ENCODE results near the gene PACS1.

Gene PACS1

DNA sequence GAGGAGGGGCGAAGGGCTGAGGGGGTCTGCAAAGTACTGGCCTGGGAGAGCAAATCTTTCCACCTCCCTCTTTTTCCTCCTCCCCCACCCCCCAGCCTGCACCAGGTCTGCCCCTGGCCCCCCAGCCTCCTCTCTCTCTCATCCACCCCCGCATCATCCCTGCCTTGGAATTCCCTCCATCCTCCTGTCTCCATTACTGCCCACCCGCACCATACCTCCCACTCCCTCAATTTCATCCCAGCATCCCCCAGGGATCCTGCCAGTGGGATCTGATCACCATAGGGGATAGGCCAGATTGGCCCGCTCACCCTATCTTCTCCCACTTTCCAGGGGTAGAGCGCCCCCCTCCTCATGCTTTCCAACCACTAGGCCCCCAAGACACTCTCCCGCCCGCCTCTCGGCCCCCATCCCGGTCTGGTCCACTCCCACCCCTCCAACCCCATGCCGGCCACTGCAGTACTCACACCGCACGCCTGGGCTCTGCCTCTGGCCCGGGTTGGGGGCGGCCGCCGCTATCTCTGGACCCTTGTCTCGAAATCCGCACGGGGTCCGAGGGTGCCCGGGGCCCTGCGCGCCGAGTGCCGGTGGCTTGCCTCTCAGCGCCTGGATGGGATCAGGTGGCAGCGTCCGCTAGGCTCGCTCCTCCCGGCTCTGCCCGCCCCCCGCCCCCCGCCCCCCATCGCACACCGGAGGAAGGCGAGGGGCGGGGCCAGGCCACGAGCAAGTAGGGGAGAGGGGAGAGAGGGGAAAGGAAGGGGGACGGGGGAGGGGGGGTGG is 21.3 kb upstream of the PACS1 start, which contains the start of gene GAL3ST3:
Gene GAL3ST3 (minus strand): TSS at position 615 of the 777 bp plus-strand sequence. CDS start 3,746 bp downstream, outside the sequence.
- Histone ChIP-seq H3K9me2 (replicated peaks; ENCODE audit: control insufficient read depth, low read length) (no peaks in the 10 kb centered on the region), H3K27me3 (ENCODE audit: control insufficient read depth, low read length) (no peaks in the 10 kb centered on the region; the same call in 1 of the 2 replicates), H3K4me2 (ENCODE audit: low read length) (peak within 1 kb of the TSS; percentile 28), H3K27ac (ENCODE audit: low read depth, low read length) (no peak within 1 kb of the TSS), H3K9me3 (ENCODE audit: control insufficient read depth, insufficient read depth, low read length) (no peaks in the 10 kb centered on the region), H3K36me3 (ENCODE audit: control insufficient read depth, low read length) (peaks cover 15% of the 10 kb centered on the region), H3K4me1 (ENCODE audit: control insufficient read depth, low read length) (peaks cover 33% of the 10 kb centered on the region), H3K79me2 (ENCODE audit: control insufficient read depth, low read length) (peaks cover 22% of the 10 kb centered on the region), H4K20me1 (ENCODE audit: control insufficient read depth, insufficient read depth, low read depth, low read length) (0 out of 2 replicates have a peak, but pooled peaks cover 4% of the 10 kb centered on the region), H3F3A (ENCODE audit: control insufficient read depth, insufficient read depth) (no peaks in the 10 kb centered on the region; the same call in 1 of the 2 replicates), H3K4me3 (ENCODE audit: low read length) (no peak within 1 kb of the TSS)
- TF ChIP-seq CTCF (IDR thresholded peaks at IDR 0.05; ENCODE audit: low read depth, low read length, poor library complexity, severe bottlenecking) (no peak), EZH2phosphoT487 (IDR thresholded peaks at IDR 0.05; ENCODE audit: borderline replicate concordance, low read length) (no peak)

DNA sequence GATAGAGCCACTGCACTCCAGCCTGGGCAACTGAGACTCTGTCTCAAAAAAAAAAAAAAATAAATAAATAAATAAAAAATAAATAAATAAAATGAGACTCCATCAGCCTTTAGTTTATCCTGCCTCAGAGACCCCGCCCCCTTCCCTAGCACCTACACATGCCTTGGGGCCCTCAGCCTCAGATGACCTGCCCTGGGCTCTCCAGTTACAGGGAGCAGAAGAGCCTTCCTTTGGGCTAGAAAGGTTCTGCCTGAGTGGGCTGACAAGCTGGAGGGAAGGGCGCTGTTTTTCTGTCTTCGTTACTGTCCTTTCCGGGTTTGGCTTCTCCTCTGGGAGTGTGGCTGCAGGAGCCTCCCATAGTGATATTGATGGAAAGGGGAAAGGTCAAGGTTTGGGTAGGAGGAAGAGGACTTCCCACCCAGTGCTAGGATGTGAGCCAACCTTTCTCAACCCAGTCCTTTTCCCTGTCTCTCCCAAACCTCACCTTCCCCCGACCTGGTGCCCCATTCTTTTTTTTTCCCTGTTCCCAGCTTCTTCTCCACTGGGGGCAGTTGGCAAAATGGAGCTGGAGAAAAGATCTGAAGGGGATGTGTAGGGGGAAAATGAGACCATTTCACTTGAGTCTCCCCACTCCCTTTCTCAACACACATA is 19.4 kb upstream of the PACS1 start:
- H3K79me2 ChIP-seq (ENCODE audit: control insufficient read depth, low read length), result peaks cover 40% of the 10 kb centered on the region
- no peaks in the 10 kb centered on the region for H3F3A ChIP-seq (ENCODE audit: control insufficient read depth, insufficient read depth)
- H3K4me1 ChIP-seq (ENCODE audit: control insufficient read depth, low read length), result peaks cover 25% of the 10 kb centered on the region
- H4K20me1 ChIP-seq (ENCODE audit: control insufficient read depth, insufficient read depth, low read depth, low read length), result peaks cover 4% of the 10 kb centered on the region; the same call in 1 of the 2 replicates
- TF ChIP-seq EZH2phosphoT487 (IDR thresholded peaks at IDR 0.05; ENCODE audit: borderline replicate concordance, low read length) (no peak), CTCF (IDR thresholded peaks at IDR 0.05; ENCODE audit: low read depth, low read length, poor library complexity, severe bottlenecking) (no peak)
- H3K9me2 ChIP-seq (replicated peaks; ENCODE audit: control insufficient read depth, low read length), result no peaks in the 10 kb centered on the region
- no peaks in the 10 kb centered on the region for H3K9me3 ChIP-seq (ENCODE audit: control insufficient read depth, insufficient read depth, low read length)
- H3K27me3 ChIP-seq (ENCODE audit: control insufficient read depth, low read length), result no peaks in the 10 kb centered on the region; the same call in 1 of the 2 replicates
- peaks cover 33% of the 10 kb centered on the region for H3K36me3 ChIP-seq (ENCODE audit: control insufficient read depth, low read length)
- H3K4me3 ChIP-seq (ENCODE audit: low read length), result peak overlapping the region; percentile 83
- 0 out of 2 replicates have a peak overlapping the region, but pooled peaks have one; percentile 39 for H3K27ac ChIP-seq (ENCODE audit: low read depth, low read length)
- H3K4me2 ChIP-seq (ENCODE audit: low read length), result peak overlapping the region; percentile 73

GRCh38 chr11:66051371-66051765 is 18.7 kb upstream of the PACS1 start:
- H3K4me3 ChIP-seq (ENCODE audit: low read length), result peak overlapping the region; percentile 83
- H3F3A ChIP-seq (ENCODE audit: control insufficient read depth, insufficient read depth), result no peaks in the 10 kb centered on the region
- no peak for TF ChIP-seq CTCF (IDR thresholded peaks at IDR 0.05; ENCODE audit: low read depth, low read length, poor library complexity, severe bottlenecking)
- TF ChIP-seq EZH2phosphoT487 (IDR thresholded peaks at IDR 0.05; ENCODE audit: borderline replicate concordance, low read length), result no peak
- peaks cover 4% of the 10 kb centered on the region; the same call in 1 of the 2 replicates for H4K20me1 ChIP-seq (ENCODE audit: control insufficient read depth, insufficient read depth, low read depth, low read length)
- peaks cover 40% of the 10 kb centered on the region for H3K79me2 ChIP-seq (ENCODE audit: control insufficient read depth, low read length)
- H3K27ac ChIP-seq (ENCODE audit: low read depth, low read length), result peak overlapping the region; percentile 39; the same call in 1 of the 2 replicates
- H3K36me3 ChIP-seq (ENCODE audit: control insufficient read depth, low read length), result peaks cover 40% of the 10 kb centered on the region
- peaks cover 25% of the 10 kb centered on the region for H3K4me1 ChIP-seq (ENCODE audit: control insufficient read depth, low read length)
- H3K4me2 ChIP-seq (ENCODE audit: low read length), result peak overlapping the region; percentile 73
- H3K27me3 ChIP-seq (ENCODE audit: control insufficient read depth, low read length), result no peaks in the 10 kb centered on the region; the same call in 1 of the 2 replicates
- no peaks in the 10 kb centered on the region for H3K9me3 ChIP-seq (ENCODE audit: control insufficient read depth, insufficient read depth, low read length)
- H3K9me2 ChIP-seq (replicated peaks; ENCODE audit: control insufficient read depth, low read length), result no peaks in the 10 kb centered on the region
